Ascending aorta (tissue), 2 donors: ENCODE data around the gene KLHL12. TPM values are rescaled to one million over a fixed set of nuclear protein-coding genes. Genes with fewer than 3 reads are reported as not detected.
"Not testable (repeated sequence)": the region's sequence is repeated elsewhere in the genome, so short reads cannot be mapped to it uniquely, and the experiment has no call there.

Experiments used
- DNase-seq, 2 donors: peaks; one replicate each; pipeline ENCODE4 v3.0.0-alpha.2; 2019; ENCODE audit warnings: low spot score in 2 of 2
- H3K27ac ChIP-seq, 2 donors: fragments of 200-600 bp; sonication (generic); one replicate each; pipeline ENCODE4 v1.5.1; 2016 to 2017; ENCODE audit warnings: mild to moderate bottlenecking in 1 of 2
- H3K27me3 ChIP-seq: fragments of 200-600 bp; sonication (generic); one replicate; pipeline ENCODE4 v1.5.1; 2017
- H3K36me3 ChIP-seq, 2 donors: fragments of 200-600 bp; sonication (generic); one replicate each; pipeline ENCODE4 v1.5.1; 2016
- H3K4me1 ChIP-seq, 2 donors: fragments of 200-600 bp; sonication (generic); one replicate each; pipeline ENCODE4 v1.5.1; 2016 to 2017; ENCODE audit warnings: mild to moderate bottlenecking in 1 of 2
- H3K4me3 ChIP-seq, 2 donors: fragments of 200-600 bp; sonication (generic); one replicate each; pipeline ENCODE4 v1.5.1; 2016 to 2017; ENCODE audit warnings: mild to moderate bottlenecking in 1 of 2
- H3K9me3 ChIP-seq, 2 donors: fragments of 200-600 bp; sonication (generic); one replicate each; pipeline ENCODE4 v1.5.1; 2016
- intact Hi-C: fragments of 100-400 bp; cut with DNase I; formaldehyde crosslinking; loops from one replicate; pipeline ENCODE4 v1.15.1; 2023
- total RNA-seq: library from RNA; depleted of rRNA; stranded (reverse); fragments of >200 nt; gene quantifications from one replicate; pipeline ENCODE4 v1.1.0, GENCODE V29; 2016
- TF ChIP-seq, protein P1 (sequence below), 3 experiments: fragments of 200-600 bp in 2 of 3; fragments of 450-650 bp in 1 of 3; sonication (generic) in 2 of 3; IDR thresholded peaks; one replicate each; pipeline ENCODE4 v1.5.1; 2016 to 2019; ENCODE audit warnings: antibody characterized with exemption in 3 of 3, mild to moderate bottlenecking in 1 of 3, moderate library complexity in 1 of 3

The KLHL12 gene
- total RNA-seq, 1 donor from 2014 or later, result 17.8 TPM

DNA sequence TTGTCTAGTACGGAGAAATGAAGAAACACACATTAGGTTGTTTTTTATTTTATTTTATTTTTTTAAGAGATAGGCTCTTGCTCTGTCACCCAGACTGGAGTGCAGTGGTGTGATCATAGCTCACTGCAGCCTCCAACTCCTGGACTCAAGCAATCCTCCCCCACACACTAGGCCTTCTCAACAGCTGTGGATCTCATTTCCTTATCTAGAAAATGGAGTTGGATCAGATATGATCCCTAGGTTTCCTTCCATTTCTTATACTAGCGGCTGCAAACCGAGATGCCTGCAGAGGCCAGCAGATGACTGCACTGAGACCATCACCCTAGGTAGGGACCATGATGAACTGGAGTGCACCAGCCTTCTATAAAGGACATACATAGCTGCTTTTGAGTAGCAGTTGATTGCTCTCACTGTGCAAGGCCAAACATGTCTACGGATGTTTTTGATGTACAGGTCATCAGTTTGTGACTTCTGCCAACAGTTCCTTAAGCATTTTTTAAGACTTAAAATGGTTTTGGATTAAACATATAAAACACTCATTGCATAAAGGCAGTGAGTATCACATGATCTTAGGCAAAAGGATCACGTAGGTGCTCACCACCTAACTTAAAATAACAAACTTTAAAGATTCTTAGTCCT, 11.4 kb upstream of the KLHL12 start:
- DNase-seq, result no peak
- TF ChIP-seq, protein P1, sequence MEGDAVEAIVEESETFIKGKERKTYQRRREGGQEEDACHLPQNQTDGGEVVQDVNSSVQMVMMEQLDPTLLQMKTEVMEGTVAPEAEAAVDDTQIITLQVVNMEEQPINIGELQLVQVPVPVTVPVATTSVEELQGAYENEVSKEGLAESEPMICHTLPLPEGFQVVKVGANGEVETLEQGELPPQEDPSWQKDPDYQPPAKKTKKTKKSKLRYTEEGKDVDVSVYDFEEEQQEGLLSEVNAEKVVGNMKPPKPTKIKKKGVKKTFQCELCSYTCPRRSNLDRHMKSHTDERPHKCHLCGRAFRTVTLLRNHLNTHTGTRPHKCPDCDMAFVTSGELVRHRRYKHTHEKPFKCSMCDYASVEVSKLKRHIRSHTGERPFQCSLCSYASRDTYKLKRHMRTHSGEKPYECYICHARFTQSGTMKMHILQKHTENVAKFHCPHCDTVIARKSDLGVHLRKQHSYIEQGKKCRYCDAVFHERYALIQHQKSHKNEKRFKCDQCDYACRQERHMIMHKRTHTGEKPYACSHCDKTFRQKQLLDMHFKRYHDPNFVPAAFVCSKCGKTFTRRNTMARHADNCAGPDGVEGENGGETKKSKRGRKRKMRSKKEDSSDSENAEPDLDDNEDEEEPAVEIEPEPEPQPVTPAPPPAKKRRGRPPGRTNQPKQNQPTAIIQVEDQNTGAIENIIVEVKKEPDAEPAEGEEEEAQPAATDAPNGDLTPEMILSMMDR (IDR thresholded peaks at IDR 0.05), result no peak
- intact Hi-C loops, result no loop called here

DNA sequence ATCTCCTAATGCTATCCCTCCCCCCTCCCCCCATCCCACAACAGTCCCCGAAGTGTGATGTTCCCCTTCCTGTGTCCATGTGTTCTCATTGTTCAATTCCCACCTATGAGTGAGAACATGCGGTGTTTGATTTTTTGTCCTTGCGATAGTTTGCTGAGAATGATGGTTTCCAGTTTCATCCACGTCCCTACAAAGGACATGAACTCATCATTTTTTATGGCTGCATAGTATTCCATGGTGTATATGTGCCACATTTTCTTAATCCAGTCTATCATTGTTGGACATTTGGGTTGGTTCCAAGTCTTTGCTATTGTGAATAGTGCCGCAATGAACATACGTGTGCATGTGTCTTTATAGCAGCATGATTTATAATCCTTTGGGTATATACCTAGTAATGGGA, 9.4 kb upstream of the KLHL12 start:
- H3K9me3 ChIP-seq, H3K4me3 ChIP-seq, H3K4me1 ChIP-seq, DNase-seq, H3K27ac ChIP-seq, intact Hi-C loops, H3K27me3 ChIP-seq: not testable (repeated sequence)
- peaks cover 9 to 13% of the 10 kb centered on the region in 2 donors for H3K36me3 ChIP-seq

More for the DNA sequence above, 11.4 kb upstream of the KLHL12 start:
- Histone ChIP-seq H3K4me3 (no peak overlapping the region), H3K9me3 (no peaks in the 10 kb centered on the region), H3K27ac (no peak overlapping the region), H3K36me3 (peaks cover 28 to 33% of the 10 kb centered on the region in 2 donors), H3K27me3 (no peaks in the 10 kb centered on the region), H3K4me1 (no peaks in the 10 kb centered on the region)

DNA sequence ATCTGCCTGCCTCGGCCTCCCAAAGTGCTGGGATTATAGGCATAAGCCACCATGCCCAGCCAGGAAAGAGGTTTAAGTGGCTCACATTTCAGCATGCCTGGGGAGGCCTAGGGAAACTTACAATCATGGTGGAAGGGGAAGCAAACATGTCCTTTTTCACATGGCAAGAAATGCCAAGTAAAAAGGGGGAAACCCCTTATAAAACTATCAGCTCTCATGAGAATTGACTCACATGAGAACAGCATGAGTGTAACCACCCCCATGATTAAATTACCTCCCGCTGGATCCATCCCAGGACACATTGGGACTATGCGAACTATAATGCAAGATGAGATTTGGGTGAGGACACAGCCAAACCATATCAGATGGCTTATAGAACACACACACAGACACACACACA, 8.8 kb upstream of the KLHL12 start:
- TF ChIP-seq, protein P1 (IDR thresholded peaks at IDR 0.05), result no peak
- H3K9me3 ChIP-seq, result no peaks in the 10 kb centered on the region
- H3K27me3 ChIP-seq, result no peaks in the 10 kb centered on the region
- no peak for DNase-seq
- H3K36me3 ChIP-seq, result peaks cover 4 to 7% of the 10 kb centered on the region in 2 donors
- no peaks in the 10 kb centered on the region for H3K4me1 ChIP-seq
- H3K4me3 ChIP-seq, result no peak overlapping the region
- H3K27ac ChIP-seq, result no peak overlapping the region
- intact Hi-C loops, result no loop called here

DNA sequence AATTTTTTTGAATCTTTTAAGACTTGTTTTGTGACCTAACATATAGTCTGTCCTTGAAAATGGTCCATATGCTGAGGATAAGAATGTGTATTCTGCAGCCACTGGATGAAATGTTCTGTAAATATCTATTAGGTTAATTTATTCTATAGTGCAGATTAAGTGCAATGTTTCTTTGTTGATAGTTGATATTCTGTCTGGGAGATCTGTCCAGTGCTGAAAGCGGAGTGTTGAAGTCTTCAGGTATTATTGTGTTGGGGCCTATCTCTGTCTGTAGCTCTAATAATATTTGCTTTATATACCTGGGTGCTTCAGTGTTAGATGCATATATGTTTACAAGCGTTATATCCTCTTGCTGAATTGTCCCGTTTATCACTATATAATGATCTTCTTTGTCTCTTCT, 7.7 kb upstream of the KLHL12 start:
- intact Hi-C loops, result no loop called here
- Histone ChIP-seq H3K4me1 (no peaks in the 10 kb centered on the region), H3K4me3 (no peak overlapping the region), H3K27me3 (no peaks in the 10 kb centered on the region), H3K27ac (no peak overlapping the region), H3K36me3 (no peaks in the 10 kb centered on the region), H3K9me3 (no peaks in the 10 kb centered on the region)
- TF ChIP-seq, protein P1 (IDR thresholded peaks at IDR 0.05), result no peak
- no peak for DNase-seq

DNA sequence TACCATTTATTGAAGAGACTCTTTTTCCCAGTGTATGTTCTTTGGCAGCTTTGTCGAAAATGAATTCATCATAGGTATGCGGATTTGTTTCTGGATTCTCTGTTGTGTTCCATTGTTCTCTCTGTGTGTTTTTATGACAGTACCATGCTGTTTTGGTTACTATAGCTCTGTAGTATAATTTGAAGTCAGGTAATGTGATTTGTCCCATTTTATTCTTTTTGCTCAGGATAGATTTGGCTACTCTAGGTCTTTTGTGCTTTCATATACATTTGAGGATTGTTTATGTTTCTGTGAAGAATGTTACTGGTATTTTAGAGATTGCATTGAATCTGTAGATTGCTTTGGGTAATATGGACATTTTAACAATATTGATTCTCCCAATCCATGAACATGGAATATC, 5.4 kb upstream of the KLHL12 start:
- DNase-seq, result no peak
- H3K4me1 ChIP-seq, result no peaks in the 10 kb centered on the region
- no peaks in the 10 kb centered on the region for H3K36me3 ChIP-seq
- TF ChIP-seq, protein P1 (IDR thresholded peaks at IDR 0.05), result no peak
- no peaks in the 10 kb centered on the region for H3K27me3 ChIP-seq
- intact Hi-C loops, result no loop called here
- H3K9me3 ChIP-seq, result no peaks in the 10 kb centered on the region
- H3K4me3 ChIP-seq, result no peak overlapping the region
- no peak overlapping the region for H3K27ac ChIP-seq

DNA sequence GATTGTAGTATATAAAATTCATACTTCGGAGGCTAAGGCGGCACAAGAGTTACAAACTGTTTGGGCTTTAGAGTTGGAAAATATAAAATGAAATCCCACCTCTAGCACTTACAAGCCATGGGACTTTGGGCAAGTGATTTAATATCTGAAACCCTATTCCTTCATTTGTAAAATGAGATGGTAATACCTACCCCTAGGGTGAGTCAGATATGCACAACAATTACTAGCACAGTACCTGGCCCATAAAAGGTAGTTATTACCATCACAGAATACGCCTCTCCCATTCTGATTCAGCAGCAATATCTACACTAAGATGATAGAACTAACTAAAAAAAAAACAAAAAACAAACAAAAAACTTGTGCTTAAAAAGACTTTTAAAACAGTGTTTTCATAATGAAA, 3.5 kb downstream of the KLHL12 start:
- intact Hi-C loops, result no loop called here
- DNase-seq, result no peak
- TF ChIP-seq, protein P1 (IDR thresholded peaks at IDR 0.05), result no peak

More for the DNA sequence above, 3.5 kb downstream of the KLHL12 start:
- H3K27me3 ChIP-seq, result no peaks in the 10 kb centered on the region
- no peak overlapping the region for H3K27ac ChIP-seq
- peaks cover 0 to 3% of the 10 kb centered on the region in 2 donors for H3K4me1 ChIP-seq
- H3K4me3 ChIP-seq, result no peak overlapping the region
- H3K9me3 ChIP-seq, result no peaks in the 10 kb centered on the region
- H3K36me3 ChIP-seq, result peaks cover 9 to 13% of the 10 kb centered on the region in 2 donors
